HG03280 (cell line): ENCODE measurements around the gene ATP8A1.
A peak's percentile ranks its signal among the peaks of the same experiment; 100 is the strongest.

Experiments
- ATAC-seq: cut with Tn5 transposase; IDR thresholded peaks from one replicate; pipeline ENCODE4 v1.9.1; 2021; ENCODE audit warnings: mild to moderate bottlenecking, moderate library complexity; ENCODE audit not compliant: unreplicated experiment

ATP8A1 gene

GRCh38 chr4:42574870-42575430, 82.0 kb downstream of the ATP8A1 start:
- no peak for ATAC-seq

GRCh38 chr4:42573249-42573648, 83.7 kb downstream of the ATP8A1 start:
- no peak for ATAC-seq

GRCh38 chr4:42570221-42570620, 86.7 kb downstream of the ATP8A1 start:
- ATAC-seq = no peak

- ATAC-seq = peak; percentile 96
Observed at GRCh38 chr4:42568610-42569207, 88.2 kb downstream of the ATP8A1 start.

GRCh38 chr4:42566835-42567234, 90.1 kb downstream of the ATP8A1 start:
- no peak for ATAC-seq

GRCh38 chr4:42562016-42562415, 94.9 kb downstream of the ATP8A1 start:
- ATAC-seq = no peak

GRCh38 chr4:42561031-42561430, 95.9 kb downstream of the ATP8A1 start:
- no peak for ATAC-seq

- no peak for ATAC-seq
Observed at GRCh38 chr4:42560467-42560861, 96.4 kb downstream of the ATP8A1 start.

- ATAC-seq = no peak
Observed at GRCh38 chr4:42558156-42558555, 98.7 kb downstream of the ATP8A1 start.

GRCh38 chr4:42555828-42556227, 101.1 kb downstream of the ATP8A1 start:
- no peak for ATAC-seq

GRCh38 chr4:42554072-42554471, 102.8 kb downstream of the ATP8A1 start:
- ATAC-seq = no peak

- ATAC-seq = no peak
Observed at GRCh38 chr4:42549896-42550295, 107.0 kb downstream of the ATP8A1 start.

- ATAC-seq = no peak
Observed at GRCh38 chr4:42547805-42548204, 109.1 kb downstream of the ATP8A1 start.

- ATAC-seq = no peak
Observed at GRCh38 chr4:42543762-42544161, 113.1 kb downstream of the ATP8A1 start.

GRCh38 chr4:42543126-42543525, 113.8 kb downstream of the ATP8A1 start:
- ATAC-seq = no peak

GRCh38 chr4:42541647-42542046, 115.3 kb downstream of the ATP8A1 start:
- ATAC-seq = no peak

- no peak for ATAC-seq
Observed at GRCh38 chr4:42533042-42533441, 123.9 kb downstream of the ATP8A1 start.

GRCh38 chr4:42531341-42532030, 125.4 kb downstream of the ATP8A1 start:
- ATAC-seq = no peak

- no peak for ATAC-seq
Observed at GRCh38 chr4:42523066-42523718, 133.7 kb downstream of the ATP8A1 start.

- peak; percentile 61 for ATAC-seq
Observed at GRCh38 chr4:42519803-42520417, 137.0 kb downstream of the ATP8A1 start.

GRCh38 chr4:42515156-42515884, 141.6 kb downstream of the ATP8A1 start:
- no peak for ATAC-seq
